SK-N-SH treated with all-trans-retinoic acid at 6 μM for 48 hours (cell line): ENCODE measurements around the gene ATP1A2.

Experiments
- ESRRG ChIP-seq: fragments of 250-450 bp; sonication (Bioruptor Pico); IDR thresholded peaks from 2 replicates; pipeline ENCODE4 v1.6.1; 2021; ENCODE audit warnings: mild to moderate bottlenecking
- TF ChIP-seq, protein P1 (sequence below): fragments of 250-450 bp; sonication (Bioruptor Pico); IDR thresholded peaks from 2 replicates; pipeline ENCODE4 v1.8.0; 2020; ENCODE audit warnings: mild to moderate bottlenecking, moderate library complexity, borderline replicate concordance
- TF ChIP-seq, protein P2 (sequence below): fragments of 250-450 bp; sonication (Bioruptor Pico); IDR thresholded peaks from 2 replicates; pipeline ENCODE4 v1.8.0; 2021; ENCODE audit warnings: low read depth, mild to moderate bottlenecking, moderate library complexity, borderline replicate concordance

Gene ATP1A2

DNA sequence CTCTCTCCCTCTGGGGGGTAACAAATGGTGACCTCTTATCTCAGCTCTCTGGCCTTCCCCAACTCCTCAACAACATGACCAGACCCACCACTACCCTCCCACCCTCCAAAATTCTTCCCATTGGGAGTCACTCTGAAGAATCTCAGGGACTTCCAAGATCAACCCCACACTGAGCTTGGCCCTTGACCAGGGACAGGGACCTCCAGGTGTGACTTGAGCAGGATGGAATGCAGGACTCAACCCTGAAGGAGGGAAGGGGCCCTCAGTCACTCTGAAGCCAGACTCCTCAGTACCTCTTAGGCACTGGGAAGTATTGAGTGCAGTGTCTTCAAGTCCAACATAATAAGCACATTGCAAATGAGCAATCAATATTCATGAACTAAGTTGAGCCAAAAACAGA, 76.7 kb downstream of the ATP1A2 start (continued):
- TF ChIP-seq, protein P1, sequence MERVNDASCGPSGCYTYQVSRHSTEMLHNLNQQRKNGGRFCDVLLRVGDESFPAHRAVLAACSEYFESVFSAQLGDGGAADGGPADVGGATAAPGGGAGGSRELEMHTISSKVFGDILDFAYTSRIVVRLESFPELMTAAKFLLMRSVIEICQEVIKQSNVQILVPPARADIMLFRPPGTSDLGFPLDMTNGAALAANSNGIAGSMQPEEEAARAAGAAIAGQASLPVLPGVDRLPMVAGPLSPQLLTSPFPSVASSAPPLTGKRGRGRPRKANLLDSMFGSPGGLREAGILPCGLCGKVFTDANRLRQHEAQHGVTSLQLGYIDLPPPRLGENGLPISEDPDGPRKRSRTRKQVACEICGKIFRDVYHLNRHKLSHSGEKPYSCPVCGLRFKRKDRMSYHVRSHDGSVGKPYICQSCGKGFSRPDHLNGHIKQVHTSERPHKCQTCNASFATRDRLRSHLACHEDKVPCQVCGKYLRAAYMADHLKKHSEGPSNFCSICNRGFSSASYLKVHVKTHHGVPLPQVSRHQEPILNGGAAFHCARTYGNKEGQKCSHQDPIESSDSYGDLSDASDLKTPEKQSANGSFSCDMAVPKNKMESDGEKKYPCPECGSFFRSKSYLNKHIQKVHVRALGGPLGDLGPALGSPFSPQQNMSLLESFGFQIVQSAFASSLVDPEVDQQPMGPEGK (CRISPR knock-in tag) = no peak
- no peak for TF ChIP-seq ESRRG (CRISPR knock-in tag)
- TF ChIP-seq, protein P2, sequence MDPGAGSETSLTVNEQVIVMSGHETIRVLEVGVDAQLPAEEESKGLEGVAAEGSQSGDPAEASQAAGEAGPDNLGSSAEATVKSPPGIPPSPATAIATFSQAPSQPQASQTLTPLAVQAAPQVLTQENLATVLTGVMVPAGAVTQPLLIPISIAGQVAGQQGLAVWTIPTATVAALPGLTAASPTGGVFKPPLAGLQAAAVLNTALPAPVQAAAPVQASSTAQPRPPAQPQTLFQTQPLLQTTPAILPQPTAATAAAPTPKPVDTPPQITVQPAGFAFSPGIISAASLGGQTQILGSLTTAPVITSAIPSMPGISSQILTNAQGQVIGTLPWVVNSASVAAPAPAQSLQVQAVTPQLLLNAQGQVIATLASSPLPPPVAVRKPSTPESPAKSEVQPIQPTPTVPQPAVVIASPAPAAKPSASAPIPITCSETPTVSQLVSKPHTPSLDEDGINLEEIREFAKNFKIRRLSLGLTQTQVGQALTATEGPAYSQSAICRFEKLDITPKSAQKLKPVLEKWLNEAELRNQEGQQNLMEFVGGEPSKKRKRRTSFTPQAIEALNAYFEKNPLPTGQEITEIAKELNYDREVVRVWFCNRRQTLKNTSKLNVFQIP (CRISPR knock-in tag) = no peak
